OCI-LY1 (cell line): ENCODE results near the gene RAD51B.

Experiments
- H2AFZ ChIP-seq: fragments of 200-600 bp; sonication (generic), shearing (Covaris generic); 2 replicates; pipeline ENCODE4 v1.6.0; 2014; ENCODE audit warnings: antibody characterized with exemption, mild to moderate bottlenecking, low read length
- H3F3A ChIP-seq: fragments of 200-600 bp; sonication (generic), shearing (Covaris generic); 2 replicates; pipeline ENCODE4 v1.6.0; 2014; ENCODE audit warnings: mild to moderate bottlenecking, antibody characterized with exemption, low read length, moderate library complexity; ENCODE audit not compliant: insufficient read depth
- H3K27ac ChIP-seq: fragments of 200-600 bp; sonication (generic); 2 replicates; pipeline ENCODE4 v1.5.1; 2014; ENCODE audit warnings: low read length, mixed run types, mild to moderate bottlenecking, low read depth; ENCODE audit not compliant: poor library complexity, severe bottlenecking
- H3K27me3 ChIP-seq: fragments of 200-600 bp; sonication (generic); 2 replicates; pipeline ENCODE4 v1.6.0; 2014; ENCODE audit warnings: antibody characterized with exemption, mild to moderate bottlenecking, low read length, moderate library complexity; ENCODE audit not compliant: insufficient read depth
- H3K36me3 ChIP-seq: fragments of 200-600 bp; sonication (generic); 2 replicates; pipeline ENCODE4 v1.6.1; 2014; ENCODE audit warnings: mild to moderate bottlenecking, antibody characterized with exemption, low read length, moderate library complexity, mixed read lengths; ENCODE audit not compliant: insufficient read depth
- H3K4me1 ChIP-seq: fragments of 200-600 bp; sonication (generic); 2 replicates; pipeline ENCODE4 v1.5.1; 2014; ENCODE audit warnings: mild to moderate bottlenecking, low read length, moderate library complexity; ENCODE audit not compliant: insufficient read depth, severe bottlenecking
- H3K4me2 ChIP-seq: fragments of 200-600 bp; sonication (generic), shearing (Covaris generic); 2 replicates; pipeline ENCODE4 v1.6.1; 2014; ENCODE audit warnings: low read length
- H3K4me3 ChIP-seq: fragments of 200-600 bp; sonication (generic); 2 replicates; pipeline ENCODE4 v1.5.1; 2014; ENCODE audit warnings: low read length, low read depth, mild to moderate bottlenecking, mixed read lengths; ENCODE audit not compliant: poor library complexity, severe bottlenecking
- H3K79me2 ChIP-seq: fragments of 200-600 bp; shearing (Covaris generic); 2 replicates; pipeline ENCODE4 v1.6.1; 2016; ENCODE audit warnings: mixed run types, low read length, mixed read lengths; ENCODE audit not compliant: insufficient read depth
- H3K9ac ChIP-seq: fragments of 200-600 bp; sonication (generic), shearing (Covaris generic); 2 replicates; pipeline ENCODE4 v1.6.1; 2014; ENCODE audit warnings: mild to moderate bottlenecking, low read length, mixed read lengths
- H3K9me2 ChIP-seq: fragments of 200-600 bp; sonication (generic), shearing (Covaris generic); 2 replicates; pipeline ENCODE4 v1.6.1; 2014; ENCODE audit warnings: low read depth, mild to moderate bottlenecking, low read length, mixed read lengths
- H3K9me3 ChIP-seq: fragments of 200-600 bp; shearing (Covaris generic); 2 replicates; pipeline ENCODE4 v1.6.1; 2014; ENCODE audit warnings: low read length, mixed read lengths
- H4K20me1 ChIP-seq: fragments of 200-600 bp; sonication (generic), shearing (Covaris generic); 2 replicates; pipeline ENCODE4 v1.6.0; 2016; ENCODE audit warnings: mild to moderate bottlenecking, low read length; ENCODE audit not compliant: insufficient read depth
- EZH2 ChIP-seq: fragments of 200-600 bp; sonication (generic), shearing (Covaris generic); IDR thresholded peaks from 2 replicates; pipeline ENCODE4 v1.8.0; 2017; ENCODE audit warnings: borderline replicate concordance, mixed run types, mild to moderate bottlenecking, antibody characterized with exemption, low read length, moderate library complexity, mixed read lengths
- TF ChIP-seq, protein P1 (sequence below): fragments of 200-600 bp; sonication (generic), shearing (Covaris generic); IDR thresholded peaks from 2 replicates; pipeline ENCODE4 v1.5.1; 2017; ENCODE audit warnings: mild to moderate bottlenecking, antibody characterized with exemption, low read length, moderate library complexity, mixed read lengths

Gene RAD51B

DNA sequence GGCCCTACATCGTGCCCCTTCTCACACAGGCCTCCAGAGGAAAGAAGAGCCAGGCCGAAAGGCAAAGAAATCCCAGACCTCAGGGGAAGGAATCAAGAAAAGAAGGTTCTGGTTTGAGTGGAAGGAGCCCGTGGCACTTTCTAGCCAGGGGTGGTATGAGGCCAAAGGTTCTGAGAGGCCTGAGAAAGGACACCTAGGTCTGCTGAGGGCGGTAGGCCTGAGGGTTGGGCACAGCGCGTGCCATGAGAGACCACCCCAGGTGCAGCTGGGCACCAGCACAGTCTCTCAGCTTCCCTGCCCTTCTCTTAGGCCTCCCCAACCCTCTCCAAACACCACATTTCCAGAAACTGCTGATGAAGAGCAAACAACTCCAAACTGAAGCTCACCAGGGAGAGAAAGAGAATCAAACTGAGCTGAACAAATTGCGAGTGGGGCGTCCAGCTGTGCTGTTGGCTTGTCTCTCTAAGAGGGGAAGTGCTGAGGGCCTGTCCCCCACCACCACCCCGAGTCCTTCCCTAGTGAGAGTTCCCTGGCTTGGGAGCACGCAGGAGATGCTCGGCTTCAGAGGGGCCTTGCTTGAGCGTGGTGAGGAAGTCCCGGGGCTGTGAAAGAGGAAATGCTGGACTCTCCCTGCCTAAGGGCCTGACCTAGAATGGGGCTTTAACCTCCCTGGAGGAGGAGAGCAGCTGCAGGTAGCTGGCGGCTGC is 788.4 kb downstream of the RAD51B start:
- H3K9me2 ChIP-seq: no peaks in the 10 kb centered on the region
- no peaks in the 10 kb centered on the region for H3K4me1 ChIP-seq
- H3K4me2 ChIP-seq: no peak overlapping the region
- H3F3A ChIP-seq: no peaks in the 10 kb centered on the region
- H3K4me3 ChIP-seq: no peak overlapping the region
- H3K27me3 ChIP-seq: no peaks in the 10 kb centered on the region
- H2AFZ ChIP-seq: no peak overlapping the region
- H3K79me2 ChIP-seq: no peaks in the 10 kb centered on the region
- H3K9ac ChIP-seq: no peak overlapping the region
- H4K20me1 ChIP-seq: no peaks in the 10 kb centered on the region
- TF ChIP-seq EZH2: no peak
- TF ChIP-seq, protein P1, sequence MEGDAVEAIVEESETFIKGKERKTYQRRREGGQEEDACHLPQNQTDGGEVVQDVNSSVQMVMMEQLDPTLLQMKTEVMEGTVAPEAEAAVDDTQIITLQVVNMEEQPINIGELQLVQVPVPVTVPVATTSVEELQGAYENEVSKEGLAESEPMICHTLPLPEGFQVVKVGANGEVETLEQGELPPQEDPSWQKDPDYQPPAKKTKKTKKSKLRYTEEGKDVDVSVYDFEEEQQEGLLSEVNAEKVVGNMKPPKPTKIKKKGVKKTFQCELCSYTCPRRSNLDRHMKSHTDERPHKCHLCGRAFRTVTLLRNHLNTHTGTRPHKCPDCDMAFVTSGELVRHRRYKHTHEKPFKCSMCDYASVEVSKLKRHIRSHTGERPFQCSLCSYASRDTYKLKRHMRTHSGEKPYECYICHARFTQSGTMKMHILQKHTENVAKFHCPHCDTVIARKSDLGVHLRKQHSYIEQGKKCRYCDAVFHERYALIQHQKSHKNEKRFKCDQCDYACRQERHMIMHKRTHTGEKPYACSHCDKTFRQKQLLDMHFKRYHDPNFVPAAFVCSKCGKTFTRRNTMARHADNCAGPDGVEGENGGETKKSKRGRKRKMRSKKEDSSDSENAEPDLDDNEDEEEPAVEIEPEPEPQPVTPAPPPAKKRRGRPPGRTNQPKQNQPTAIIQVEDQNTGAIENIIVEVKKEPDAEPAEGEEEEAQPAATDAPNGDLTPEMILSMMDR: no peak
- H3K9me3 ChIP-seq: no peaks in the 10 kb centered on the region
- no peaks in the 10 kb centered on the region; the same call in 1 of the 2 replicates for H3K36me3 ChIP-seq
- no peak overlapping the region for H3K27ac ChIP-seq

DNA sequence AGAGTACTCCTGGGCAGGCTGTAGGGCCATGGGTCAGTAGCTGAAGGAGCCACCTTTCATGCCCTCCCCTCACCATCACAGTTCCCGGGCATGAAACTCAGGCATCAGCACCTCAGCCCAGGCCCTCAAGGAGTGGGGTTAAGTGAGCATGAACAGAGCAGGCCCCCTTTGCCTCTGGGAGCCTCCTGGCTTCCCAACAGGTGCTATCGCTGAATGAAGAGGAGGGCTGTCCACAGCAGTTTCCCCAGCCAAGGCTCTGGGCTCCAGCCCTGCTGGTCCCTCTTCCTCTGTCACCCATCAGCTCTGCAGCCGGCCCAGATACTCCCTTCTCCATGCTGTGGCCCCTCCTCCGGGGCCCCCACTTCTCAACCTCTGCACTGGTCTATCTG is 789.0 kb downstream of the RAD51B start:
- Histone ChIP-seq H3K4me3 (no peak overlapping the region), H4K20me1 (no peaks in the 10 kb centered on the region), H3F3A (no peaks in the 10 kb centered on the region), H3K27me3 (no peaks in the 10 kb centered on the region), H3K79me2 (no peaks in the 10 kb centered on the region), H3K4me2 (no peak overlapping the region), H3K9me3 (0 out of 2 replicates have a peak, but pooled peaks cover under 1% of the 10 kb centered on the region), H3K9ac (no peak overlapping the region), H3K36me3 (no peaks in the 10 kb centered on the region; the same call in 1 of the 2 replicates), H3K27ac (no peak overlapping the region), H3K4me1 (no peaks in the 10 kb centered on the region), H2AFZ (no peak overlapping the region), H3K9me2 (no peaks in the 10 kb centered on the region)
- TF ChIP-seq, protein P1: no peak
- no peak for TF ChIP-seq EZH2

GRCh38 chr14:68609012-68609411 is 789.4 kb downstream of the RAD51B start:
- TF ChIP-seq, protein P1: no peak
- no peak for TF ChIP-seq EZH2
- Histone ChIP-seq H3K4me3 (no peak overlapping the region), H3K9me3 (peaks cover 4% of the 10 kb centered on the region; the same call in 1 of the 2 replicates), H3K79me2 (no peaks in the 10 kb centered on the region), H2AFZ (no peak overlapping the region), H3K4me1 (no peaks in the 10 kb centered on the region), H3K36me3 (no peaks in the 10 kb centered on the region; the same call in 1 of the 2 replicates), H3K27me3 (no peaks in the 10 kb centered on the region), H3K4me2 (no peak overlapping the region), H3K9me2 (no peaks in the 10 kb centered on the region), H3F3A (no peaks in the 10 kb centered on the region), H3K27ac (no peak overlapping the region), H3K9ac (no peak overlapping the region), H4K20me1 (no peaks in the 10 kb centered on the region)
